NCI-H226 (cell line): ENCODE results near the gene TMSB4X.
A peak's percentile ranks its signal among the peaks of the same experiment; 100 is the strongest.
"Not testable (repeated sequence)": the region's sequence is repeated elsewhere in the genome, so short reads cannot be mapped to it uniquely, and the experiment has no call there.

Experiments used
- DNase-seq: peaks from one replicate; pipeline ENCODE4 v3.0.0-alpha.2; 2015

TMSB4X gene

GRCh38 chrX:12955882-12956703 lies 18.8 kb upstream of the TMSB4X start:
- DNase-seq, result peak; percentile 57

GRCh38 chrX:12956704-12957534 lies 18.0 kb upstream of the TMSB4X start:
- peak; percentile 50 for DNase-seq

GRCh38 chrX:12958059-12958458 lies 16.9 kb upstream of the TMSB4X start:
- no peak for DNase-seq

- no peak for DNase-seq
Observed at GRCh38 chrX:12958461-12958860, 16.4 kb upstream of the TMSB4X start.

GRCh38 chrX:12961196-12961718 lies 13.7 kb upstream of the TMSB4X start:
- DNase-seq, result no peak

- no peak for DNase-seq
Observed at GRCh38 chrX:12962041-12962504, 12.8 kb upstream of the TMSB4X start.

- not testable (repeated sequence) for DNase-seq
Observed at GRCh38 chrX:12963210-12963850, 11.6 kb upstream of the TMSB4X start.

- no peak for DNase-seq
Observed at GRCh38 chrX:12965131-12965940, 9.6 kb upstream of the TMSB4X start.

GRCh38 chrX:12966151-12966550 lies 8.8 kb upstream of the TMSB4X start:
- DNase-seq, result no peak

GRCh38 chrX:12967711-12968465 lies 7.0 kb upstream of the TMSB4X start:
- DNase-seq, result no peak

GRCh38 chrX:12970691-12971202 lies 4.2 kb upstream of the TMSB4X start:
- DNase-seq, result no peak

GRCh38 chrX:12971282-12972003 lies 3.5 kb upstream of the TMSB4X start:
- no peak for DNase-seq

- no peak for DNase-seq
Observed at GRCh38 chrX:12972243-12972642, 2.7 kb upstream of the TMSB4X start.

- DNase-seq, result no peak
Observed at GRCh38 chrX:12972878-12973560, 1.9 kb upstream of the TMSB4X start.

- no peak for DNase-seq
Observed at GRCh38 chrX:12973561-12974304, 1.2 kb upstream of the TMSB4X start.

GRCh38 chrX:12974305-12974795 lies 560 bp upstream of the TMSB4X start:
- peak; percentile 21 for DNase-seq

- no peak for DNase-seq
Observed at GRCh38 chrX:12975670-12975965, 708 bp downstream of the TMSB4X start.

- no peak for DNase-seq
Observed at GRCh38 chrX:12975991-12976558, 1.2 kb downstream of the TMSB4X start.
